A549 (cell line): ENCODE results near the gene FGD4.

Experiments
- CEBPB ChIP-seq, 2 experiments: fragments of >200 bp in 1 of 2; sonication (Bioruptor Twin) in 1 of 2; formaldehyde crosslinking in 1 of 2; IDR thresholded peaks; 2 replicates each; pipeline ENCODE4 v1.6.1; 2012 to 2016
- CTCF ChIP-seq: fragments of >200 bp; sonication (Bioruptor Twin); formaldehyde crosslinking; IDR thresholded peaks from 3 replicates; pipeline ENCODE4 v1.5.1; 2016
- ELK1 ChIP-seq: fragments of 150-350 bp; IDR thresholded peaks from 2 replicates; pipeline ENCODE4 v1.6.1; 2014; ENCODE audit warnings: low read depth, mild to moderate bottlenecking, low read length
- EP300 ChIP-seq, 2 experiments: fragments of >200 bp; sonication (Bioruptor Twin); formaldehyde crosslinking; IDR thresholded peaks; 2 replicates in 1 of 2; 3 replicates in 1 of 2; pipeline ENCODE4 v1.6.1; 2016 to 2017
- POLR2A ChIP-seq: IDR thresholded peaks from 2 replicates; pipeline ENCODE4 v1.6.1; 2012; ENCODE audit warnings: mild to moderate bottlenecking, low read length
- REST ChIP-seq: fragments of 200-600 bp; sonication (generic); IDR thresholded peaks from 2 replicates; pipeline ENCODE4 v1.6.1; 2016; ENCODE audit warnings: antibody characterized with exemption, mild to moderate bottlenecking, moderate library complexity
- USF2 ChIP-seq: fragments of 450-650 bp; IDR thresholded peaks from 2 replicates; pipeline ENCODE4 v1.6.1; 2014; ENCODE audit warnings: antibody characterized with exemption

- TF ChIP-seq ELK1 (no peak), POLR2A (no peak), CTCF (no peak), REST (no peak), CEBPB (IDR thresholded peaks at IDR 0.05) (no peak), USF2 (no peak), EP300 (IDR thresholded peaks at IDR 0.05) (no peak)
Observed at GRCh38 chr12:32586390-32586789, 187.0 kb downstream of the FGD4 start.
